SK-N-SH (cell line): ENCODE results near the gene TPSB2. TPM values are rescaled to one million over a fixed set of nuclear protein-coding genes. Genes with fewer than 3 reads are reported as not detected.

ENCODE experiments used
- CTCF ChIA-PET: fragments of 300-600, 350-600 bp; formaldehyde crosslinking; extraction: SDS; loops from one replicate; lab custom pipeline; 2021; lab: Yijun Ruan, JAX
- POLR2A ChIA-PET: fragments of 350-600 bp; sonication (Branson Sonifier 250); formaldehyde crosslinking; extraction: SDS; loops from one replicate; lab custom pipeline; 2020; ENCODE audit warnings: antibody characterized with exemption, inconsistent platforms; lab: Yijun Ruan, JAX
- DNase-seq: peaks from one replicate; pipeline ENCODE4 v3.0.0; 2012
- H2AFZ ChIP-seq: fragments of 200-600 bp; sonication (generic); 2 replicates; pipeline ENCODE4 v1.8.1; 2016; ENCODE audit warnings: antibody characterized with exemption, mild to moderate bottlenecking, low read depth
- H3F3A ChIP-seq: fragments of 200-600 bp; sonication (generic); replicated peaks from 2 replicates; pipeline ENCODE3; 2016; ENCODE audit warnings: antibody characterized with exemption, mild to moderate bottlenecking; ENCODE audit not compliant: insufficient read depth
- H3K27ac ChIP-seq, 2 experiments: fragments of 200-500 bp in 1 of 2; fragments of 200-600 bp in 1 of 2; sonication (Bioruptor generic) in 1 of 2; sonication (generic), shearing (Covaris generic) in 1 of 2; 2 replicates each; pipeline versions ENCODE4 v1.5.1 to v1.6.1; 2014 to 2016; ENCODE audit warnings: low read depth in 2 of 2, inconsistent platforms in 1 of 2, low read length in 1 of 2, mild to moderate bottlenecking in 1 of 2, mixed read lengths in 1 of 2
- H3K27me3 ChIP-seq: fragments of 200-600 bp; sonication (generic), shearing (Covaris generic); 2 replicates; pipeline ENCODE4 v1.6.1; 2016; ENCODE audit warnings: mixed run types; ENCODE audit not compliant: insufficient read depth
- H3K36me3 ChIP-seq, 2 experiments: fragments of 200-500 bp in 1 of 2; fragments of 200-600 bp in 1 of 2; sonication (Bioruptor generic) in 1 of 2; sonication (generic) in 1 of 2; replicated peaks in 1 of 2; 2 replicates each; pipeline versions ENCODE3 to v1.5.1; 2014 to 2016; ENCODE audit warnings: low read length in 1 of 2, mild to moderate bottlenecking in 1 of 2; ENCODE audit not compliant: insufficient read depth in 2 of 2, control insufficient read depth in 1 of 2
- H3K4me1 ChIP-seq, 2 experiments: fragments of 200-500 bp in 1 of 2; fragments of 200-600 bp in 1 of 2; sonication (Bioruptor generic) in 1 of 2; sonication (generic), shearing (Covaris generic) in 1 of 2; 2 replicates each; pipeline versions ENCODE4 v1.5.1 to v1.6.1; 2014 to 2016; ENCODE audit warnings: low read depth in 1 of 2, low read length in 1 of 2, mixed run types in 1 of 2; ENCODE audit not compliant: insufficient read depth in 2 of 2, control insufficient read depth in 1 of 2
- H3K4me2 ChIP-seq: fragments of 200-600 bp; sonication (generic), shearing (Covaris generic); 2 replicates; pipeline ENCODE4 v1.6.1; 2017; ENCODE audit warnings: mixed run types
- H3K4me3 ChIP-seq, 2 experiments: fragments of 200-500 bp in 1 of 2; fragments of 200-600 bp in 1 of 2; sonication (Bioruptor generic) in 1 of 2; sonication (generic), shearing (Covaris generic) in 1 of 2; 2 replicates each; pipeline versions ENCODE4 v1.5.1 to v1.8.1; 2014 to 2016; ENCODE audit warnings: low read depth in 2 of 2, inconsistent platforms in 1 of 2, low read length in 1 of 2, mild to moderate bottlenecking in 1 of 2, mixed read lengths in 1 of 2, moderate library complexity in 1 of 2
- H3K79me2 ChIP-seq: fragments of 200-600 bp; sonication (generic); 2 replicates; pipeline ENCODE4 v1.8.1; 2017; ENCODE audit warnings: mild to moderate bottlenecking; ENCODE audit not compliant: insufficient read depth
- H3K9ac ChIP-seq: fragments of 200-600 bp; sonication (generic); 2 replicates; pipeline ENCODE4 v1.6.1; 2017; ENCODE audit warnings: mixed run types
- H3K9me2 ChIP-seq: fragments of 200-600 bp; sonication (generic); 2 replicates; pipeline ENCODE4 v1.6.1; 2017; ENCODE audit warnings: mixed run types
- H3K9me3 ChIP-seq: fragments of 200-600 bp; sonication (generic); 2 replicates; pipeline ENCODE4 v1.6.1; 2017; ENCODE audit warnings: mixed run types, mild to moderate bottlenecking, moderate library complexity
- H4K20me1 ChIP-seq: fragments of 200-600 bp; sonication (generic); 2 replicates; pipeline ENCODE4 v1.6.1; 2017; ENCODE audit warnings: mild to moderate bottlenecking, mixed run types; ENCODE audit not compliant: insufficient read depth
- CHD2 ChIP-seq: fragments of 150-350 bp; IDR thresholded peaks from 2 replicates; pipeline ENCODE4 v1.6.1; 2018; ENCODE audit warnings: low read length; ENCODE audit not compliant: partially characterized antibody
- EZH2phosphoT487 ChIP-seq: fragments of 200-600 bp; sonication (generic); IDR thresholded peaks from 2 replicates; pipeline ENCODE4 v1.6.1; 2017; ENCODE audit warnings: low read depth, mixed run types, mild to moderate bottlenecking, antibody characterized with exemption, moderate library complexity, borderline replicate concordance
- FOSL2 ChIP-seq: IDR thresholded peaks from 2 replicates; pipeline ENCODE4 v1.4.0; 2012; ENCODE audit warnings: low read depth, mild to moderate bottlenecking, moderate library complexity, borderline replicate concordance
- FOXJ3 ChIP-seq: sonication (generic); formaldehyde crosslinking; IDR thresholded peaks from 2 replicates; pipeline ENCODE4 v1.5.1; 2020; ENCODE audit warnings: mild to moderate bottlenecking, missing genetic modification reagents
- GABPA ChIP-seq: IDR thresholded peaks from 2 replicates; pipeline ENCODE4 v1.4.0; 2012; ENCODE audit warnings: low read depth, mild to moderate bottlenecking
- GATA2 ChIP-seq: sonication (generic); formaldehyde crosslinking; IDR thresholded peaks from 2 replicates; pipeline ENCODE4 v1.5.0; 2020; ENCODE audit warnings: mild to moderate bottlenecking, missing genetic modification reagents
- JUND ChIP-seq: IDR thresholded peaks from 2 replicates; pipeline ENCODE4 v1.4.0; 2012
- MEF2A ChIP-seq: IDR thresholded peaks from 2 replicates; pipeline ENCODE4 v1.4.0; 2012; ENCODE audit warnings: low read depth, borderline replicate concordance
- NRF1 ChIP-seq: IDR thresholded peaks from 2 replicates; pipeline ENCODE4 v1.6.1; 2012; ENCODE audit warnings: low read depth, mild to moderate bottlenecking, low read length
- POLR2AphosphoS5 ChIP-seq: IDR thresholded peaks from 2 replicates; pipeline ENCODE4 v1.6.1; 2012; ENCODE audit warnings: low read depth, low read length
- RXRA ChIP-seq: IDR thresholded peaks from 2 replicates; pipeline ENCODE4 v1.4.0; 2012; ENCODE audit warnings: low read depth, mild to moderate bottlenecking, borderline replicate concordance
- SMC3 ChIP-seq: IDR thresholded peaks from 2 replicates; pipeline ENCODE4 v1.6.1; 2012; ENCODE audit warnings: low read depth, low read length, improper control_type of control experiment
- TAF1 ChIP-seq: IDR thresholded peaks from 2 replicates; pipeline ENCODE4 v1.6.1; 2012; ENCODE audit warnings: low read depth, mild to moderate bottlenecking, low read length, moderate library complexity, borderline replicate concordance
- TCF12 ChIP-seq: IDR thresholded peaks from 2 replicates; pipeline ENCODE4 v1.4.0; 2012
- YY1 ChIP-seq: IDR thresholded peaks from 2 replicates; pipeline ENCODE4 v1.4.0; 2012; ENCODE audit warnings: low read depth, mild to moderate bottlenecking
- WGBS: methylation state at CpG from one replicate; pipeline ENCODE4 v1.1.6; 2017; ENCODE audit warnings: low lambda C conversion rate; 5-methylcytosine and 5-hydroxymethylcytosine counted together
- polyA plus RNA-seq, 3 experiments: library from polyadenylated mRNA; depleted of rRNA; stranded (reverse); fragments of >200 nt; gene quantifications; 2 replicates each; pipeline ENCODE4 v1.2.3, GENCODE V29; 2012
- TF ChIP-seq, protein P1 (sequence below): IDR thresholded peaks from 2 replicates; pipeline ENCODE4 v1.4.0; 2012; ENCODE audit warnings: low read depth
- TF ChIP-seq, protein P2 (sequence below): IDR thresholded peaks from 2 replicates; pipeline ENCODE4 v1.4.0; 2012; ENCODE audit warnings: low read depth, borderline replicate concordance
- TF ChIP-seq, protein P3 (sequence below): fragments of 150-350 bp; IDR thresholded peaks from 2 replicates; pipeline ENCODE4 v1.6.1; 2016; ENCODE audit warnings: mild to moderate bottlenecking, low read depth, low read length

TPSB2 gene
- polyA plus RNA-seq, 1 of the 3 experiments (the other 2 are of a cell fraction) = not detected

DNA sequence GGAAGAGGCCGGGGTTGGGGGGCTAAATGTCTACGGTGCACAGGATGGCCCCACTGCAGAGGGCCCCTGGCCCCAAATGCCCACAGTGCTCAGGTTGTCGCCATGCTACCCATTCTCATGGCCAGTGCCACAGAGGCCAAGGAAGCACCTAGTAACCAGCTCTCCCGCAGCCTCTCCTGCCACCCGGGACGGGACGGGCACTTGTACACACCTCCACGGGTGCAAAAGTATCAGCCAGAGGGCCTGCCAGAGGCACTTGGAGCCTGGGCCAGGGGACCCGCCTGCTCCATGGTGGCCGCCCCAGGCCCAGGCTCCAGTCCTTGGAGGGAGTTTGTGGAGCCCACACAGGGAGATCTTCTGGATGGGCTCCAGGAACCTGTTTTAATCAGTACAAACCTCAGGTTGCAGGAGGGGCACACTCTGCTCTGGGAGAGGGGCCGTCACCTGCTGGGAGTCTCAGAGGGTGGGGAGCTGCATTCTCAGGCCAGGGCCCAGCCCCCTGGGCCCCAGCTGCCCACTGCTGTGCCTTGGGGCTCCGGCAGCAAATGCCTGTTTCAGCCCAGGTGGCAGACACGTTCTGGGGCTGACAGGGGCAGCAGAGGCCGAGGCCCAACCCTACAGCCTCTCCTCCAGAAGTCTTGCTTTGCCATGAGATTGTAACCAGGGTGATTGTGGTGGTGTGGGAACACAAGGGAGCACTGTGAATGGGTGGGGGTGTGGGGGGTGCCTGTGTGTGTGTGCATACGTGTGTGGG, 33.8 kb upstream of the TPSB2 start:
- DNase-seq = no peak
- H3K9me3 ChIP-seq = no peaks in the 10 kb centered on the region
- peaks cover 60% of the 10 kb centered on the region for H3K27me3 ChIP-seq
- H3K4me1 ChIP-seq = peaks cover 0 to 2% of the 10 kb centered on the region in 2 experiments; a peak in 1 of 4 replicates
- 45% methylated on average over 3 of the region's 15 CpGs for WGBS
- H3F3A ChIP-seq = peaks cover 10% of the 10 kb centered on the region
- H3K9ac ChIP-seq = no peak overlapping the region
- POLR2A ChIA-PET = no interaction called here
- H4K20me1 ChIP-seq = no peaks in the 10 kb centered on the region
- H3K27ac ChIP-seq = no peak overlapping the region
- no peaks in the 10 kb centered on the region for H3K79me2 ChIP-seq
- TF ChIP-seq, protein P1, sequence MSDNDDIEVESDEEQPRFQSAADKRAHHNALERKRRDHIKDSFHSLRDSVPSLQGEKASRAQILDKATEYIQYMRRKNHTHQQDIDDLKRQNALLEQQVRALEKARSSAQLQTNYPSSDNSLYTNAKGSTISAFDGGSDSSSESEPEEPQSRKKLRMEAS = no peak
- TF ChIP-seq, protein P2, sequence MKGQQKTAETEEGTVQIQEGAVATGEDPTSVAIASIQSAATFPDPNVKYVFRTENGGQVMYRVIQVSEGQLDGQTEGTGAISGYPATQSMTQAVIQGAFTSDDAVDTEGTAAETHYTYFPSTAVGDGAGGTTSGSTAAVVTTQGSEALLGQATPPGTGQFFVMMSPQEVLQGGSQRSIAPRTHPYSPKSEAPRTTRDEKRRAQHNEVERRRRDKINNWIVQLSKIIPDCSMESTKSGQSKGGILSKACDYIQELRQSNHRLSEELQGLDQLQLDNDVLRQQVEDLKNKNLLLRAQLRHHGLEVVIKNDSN = no peak
- TF ChIP-seq TAF1 = no peak
- TF ChIP-seq SMC3 = no peak
- no peak for TF ChIP-seq POLR2AphosphoS5
- no peak for TF ChIP-seq GATA2 (CRISPR knock-in tag)
- TF ChIP-seq CHD2 = no peak
- no peak for TF ChIP-seq GABPA
- TF ChIP-seq FOXJ3 = no peak
- TF ChIP-seq, protein P3, sequence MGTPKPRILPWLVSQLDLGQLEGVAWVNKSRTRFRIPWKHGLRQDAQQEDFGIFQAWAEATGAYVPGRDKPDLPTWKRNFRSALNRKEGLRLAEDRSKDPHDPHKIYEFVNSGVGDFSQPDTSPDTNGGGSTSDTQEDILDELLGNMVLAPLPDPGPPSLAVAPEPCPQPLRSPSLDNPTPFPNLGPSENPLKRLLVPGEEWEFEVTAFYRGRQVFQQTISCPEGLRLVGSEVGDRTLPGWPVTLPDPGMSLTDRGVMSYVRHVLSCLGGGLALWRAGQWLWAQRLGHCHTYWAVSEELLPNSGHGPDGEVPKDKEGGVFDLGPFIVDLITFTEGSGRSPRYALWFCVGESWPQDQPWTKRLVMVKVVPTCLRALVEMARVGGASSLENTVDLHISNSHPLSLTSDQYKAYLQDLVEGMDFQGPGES = no peak
- no peak for TF ChIP-seq YY1
- no peak for TF ChIP-seq FOSL2
- TF ChIP-seq JUND = no peak
- TF ChIP-seq EZH2phosphoT487 = no peak
- TF ChIP-seq MEF2A = no peak
- TF ChIP-seq TCF12 = no peak
- TF ChIP-seq NRF1 = no peak
- H3K36me3 ChIP-seq = no peaks in the 10 kb centered on the region
- CTCF ChIA-PET = no interaction called here
- no peak overlapping the region for H3K4me2 ChIP-seq
- H3K9me2 ChIP-seq = no peaks in the 10 kb centered on the region
- no peak overlapping the region for H3K4me3 ChIP-seq
- H2AFZ ChIP-seq = no peak overlapping the region

DNA sequence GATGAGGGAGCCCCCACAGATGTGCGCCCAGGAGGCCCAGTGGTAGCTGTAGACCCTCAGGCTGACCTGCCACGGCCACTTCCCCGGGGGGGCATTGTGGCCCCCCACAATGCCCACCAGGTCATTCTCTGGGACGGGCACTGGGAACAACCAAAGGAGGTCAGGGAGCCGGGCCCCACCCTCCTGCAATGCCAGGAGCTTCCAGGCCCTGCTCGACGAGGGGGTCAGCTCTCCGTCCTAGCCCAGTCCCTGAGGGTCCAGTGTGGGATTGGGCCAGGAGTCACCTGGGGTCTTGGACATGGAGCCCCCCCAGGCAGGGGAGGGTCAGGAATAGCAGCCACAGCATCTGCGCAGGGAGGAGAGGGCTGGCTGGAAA, 32.9 kb upstream of the TPSB2 start:
- Histone ChIP-seq H3K79me2 (no peaks in the 10 kb centered on the region), H3K4me2 (no peak overlapping the region), H3K36me3 (no peaks in the 10 kb centered on the region), H3K4me1 (peaks cover 0 to 2% of the 10 kb centered on the region in 2 experiments; a peak in 1 of 4 replicates), H3K9ac (no peak overlapping the region), H3K4me3 (no peak overlapping the region), H3K27me3 (peaks cover 57% of the 10 kb centered on the region), H3K27ac (no peak overlapping the region), H3F3A (peaks cover 10% of the 10 kb centered on the region), H3K9me3 (no peaks in the 10 kb centered on the region), H2AFZ (no peak overlapping the region), H4K20me1 (no peaks in the 10 kb centered on the region), H3K9me2 (no peaks in the 10 kb centered on the region)
- WGBS = 47% methylated on average over 2 of the region's 9 CpGs
- ChIA-PET CTCF (no interaction called here), POLR2A (no interaction called here)
- no peak for TF ChIP-seq RXRA
- TF ChIP-seq JUND = no peak
- DNase-seq = no peak
